Liver (tissue), 9 donors: Measurements from ENCODE around the gene RAVER2. TPM values are rescaled to one million over a fixed set of nuclear protein-coding genes. Genes with fewer than 3 reads are reported as not detected.

Experiments
- DNase-seq: peaks from one replicate; pipeline ENCODE4 v3.0.0-alpha.2; 2017; ENCODE audit warnings: low spot score
- H3K27ac ChIP-seq, 2 donors: one replicate each; pipeline ENCODE4 v1.7.0; 2013; ENCODE audit warnings: inconsistent platforms in 2 of 2, low read length in 2 of 2, control low read depth in 1 of 2, low read depth in 1 of 2, mild to moderate bottlenecking in 1 of 2
- H3K27me3 ChIP-seq, 4 donors: one replicate each; pipeline versions ENCODE4 v1.6.1 to v1.7.0; 2013; ENCODE audit warnings: low read length in 3 of 4, inconsistent platforms in 1 of 4, mild to moderate bottlenecking in 1 of 4, moderate library complexity in 1 of 4; ENCODE audit not compliant: control insufficient read depth in 4 of 4, insufficient read depth in 4 of 4
- H3K36me3 ChIP-seq, 4 donors: one replicate each; pipeline versions ENCODE4 v1.6.1 to v1.7.0; 2013; ENCODE audit warnings: low read length in 3 of 4, mild to moderate bottlenecking in 3 of 4, low read depth in 1 of 4, moderate library complexity in 1 of 4; ENCODE audit not compliant: control insufficient read depth in 4 of 4, insufficient read depth in 3 of 4
- H3K4me1 ChIP-seq, 4 donors: one replicate each; pipeline versions ENCODE4 v1.6.1 to v1.7.0; 2013; ENCODE audit warnings: low read length in 3 of 4, mild to moderate bottlenecking in 3 of 4, moderate library complexity in 1 of 4; ENCODE audit not compliant: control insufficient read depth in 4 of 4, insufficient read depth in 4 of 4
- H3K4me3 ChIP-seq, 3 donors: one replicate each; pipeline versions ENCODE4 v1.6.1 to v1.7.0; 2013; ENCODE audit warnings: low read length in 3 of 3, control low read depth in 1 of 3, low read depth in 1 of 3, mild to moderate bottlenecking in 1 of 3
- H3K9ac ChIP-seq, 2 donors: one replicate each; pipeline ENCODE4 v1.7.0; 2013; ENCODE audit warnings: low read length in 2 of 2, mild to moderate bottlenecking in 2 of 2, moderate library complexity in 2 of 2, control low read depth in 1 of 2, low read depth in 1 of 2
- H3K9me3 ChIP-seq, 4 donors: one replicate each; pipeline versions ENCODE4 v1.6.1 to v1.7.0; 2013; ENCODE audit warnings: low read length in 3 of 4; ENCODE audit not compliant: control insufficient read depth in 4 of 4
- EGR1 ChIP-seq, 2 donors: IDR thresholded peaks; 2 replicates each; pipeline ENCODE4 v1.6.1; 2016 to 2018; ENCODE audit warnings: antibody characterized with exemption in 2 of 2, low read depth in 2 of 2
- FOXA1 ChIP-seq: IDR thresholded peaks from 2 replicates; pipeline ENCODE4 v1.6.1; 2016; ENCODE audit warnings: antibody characterized with exemption
- FOXA2 ChIP-seq: IDR thresholded peaks from 2 replicates; pipeline ENCODE4 v1.6.1; 2016; ENCODE audit warnings: antibody characterized with exemption
- GABPA ChIP-seq, 2 donors: IDR thresholded peaks in 1 of 2; conservative IDR thresholded peaks in 1 of 2; 2 replicates each; pipeline ENCODE4 v1.6.1; 2016; ENCODE audit warnings: antibody characterized with exemption in 2 of 2, mild to moderate bottlenecking in 1 of 2, moderate library complexity in 1 of 2
- HNF4G ChIP-seq: IDR thresholded peaks from 2 replicates; pipeline ENCODE4 v1.6.1; 2016; ENCODE audit warnings: antibody characterized with exemption
- JUND ChIP-seq, 2 donors: IDR thresholded peaks; 2 replicates each; pipeline ENCODE4 v1.6.1; 2016; ENCODE audit warnings: antibody characterized with exemption in 2 of 2
- NR2F2 ChIP-seq: IDR thresholded peaks from 2 replicates; pipeline ENCODE4 v1.6.1; 2016; ENCODE audit warnings: antibody characterized with exemption
- RAD21 ChIP-seq, 2 donors: IDR thresholded peaks; 2 replicates each; pipeline ENCODE4 v1.6.1; 2016; ENCODE audit warnings: antibody characterized with exemption in 2 of 2, mild to moderate bottlenecking in 2 of 2
- RXRA ChIP-seq, 2 donors: IDR thresholded peaks; 2 replicates each; pipeline ENCODE4 v1.6.1; 2017 to 2018; ENCODE audit warnings: antibody characterized with exemption in 2 of 2, mild to moderate bottlenecking in 1 of 2
- SP1 ChIP-seq: IDR thresholded peaks from 2 replicates; pipeline ENCODE4 v1.6.1; 2018; ENCODE audit warnings: antibody characterized with exemption, mild to moderate bottlenecking
- TAF1 ChIP-seq: conservative IDR thresholded peaks from 2 replicates; pipeline ENCODE4 v1.6.1; 2016; ENCODE audit warnings: antibody characterized with exemption, mild to moderate bottlenecking
- YY1 ChIP-seq: IDR thresholded peaks from 2 replicates; pipeline ENCODE4 v1.6.1; 2016; ENCODE audit warnings: antibody characterized with exemption, mild to moderate bottlenecking
- WGBS: extraction: QIAGEN DNeasy Blood & Tissue Kit; methylation state at CpG from one replicate; pipeline ENCODE4 v1.1.7; 2013; 5-methylcytosine and 5-hydroxymethylcytosine counted together
- polyA plus RNA-seq, 2 donors: library from polyadenylated mRNA; stranded (reverse) in 1 of 2; unstranded in 1 of 2; fragments of 200-250 nt in 1 of 2; fragments of >200 nt in 1 of 2; fragmentation: Nextera tagmentation in 1 of 2; extraction: Ambion mirVana in 1 of 2; gene quantifications; one replicate each; pipeline versions ENCODE4 v1.2.1 to v1.2.3, GENCODE V29; 2013 to 2015
- total RNA-seq, 2 donors: library from RNA; depleted of rRNA; stranded (reverse); fragments of >200 nt; gene quantifications; one replicate each; pipeline ENCODE4 v1.2.3, GENCODE V29; 2014
- TF ChIP-seq, protein P1 (sequence below): IDR thresholded peaks from 2 replicates; pipeline ENCODE4 v1.6.1; 2016; ENCODE audit warnings: antibody characterized with exemption
- TF ChIP-seq, protein P2 (sequence below): IDR thresholded peaks from 2 replicates; pipeline ENCODE4 v1.6.1; 2016; ENCODE audit warnings: antibody characterized with exemption
- TF ChIP-seq, protein P3 (sequence below): fragments of 150-350 bp; IDR thresholded peaks from 2 replicates; pipeline ENCODE4 v1.5.1; 2017; ENCODE audit warnings: improper control_type of control experiment, low read depth, low read length; ENCODE audit not compliant: missing input control
- TF ChIP-seq, protein P4 (sequence below): IDR thresholded peaks from 2 replicates; pipeline ENCODE4 v1.6.1; 2016; ENCODE audit warnings: antibody characterized with exemption, mild to moderate bottlenecking
- TF ChIP-seq, protein P5 (sequence below): IDR thresholded peaks from 2 replicates; pipeline ENCODE4 v1.6.1; 2016; ENCODE audit warnings: antibody characterized with exemption
- donor health status: healthy.
- donor health status: healthy.
- donor health status: healthy.
- donor health status: healthy.
- donor health status: healthy.

The RAVER2 gene
- total and polyA plus RNA-seq, 4 donors, result 0.40 to 6.7 (median 0.96) TPM

DNA sequence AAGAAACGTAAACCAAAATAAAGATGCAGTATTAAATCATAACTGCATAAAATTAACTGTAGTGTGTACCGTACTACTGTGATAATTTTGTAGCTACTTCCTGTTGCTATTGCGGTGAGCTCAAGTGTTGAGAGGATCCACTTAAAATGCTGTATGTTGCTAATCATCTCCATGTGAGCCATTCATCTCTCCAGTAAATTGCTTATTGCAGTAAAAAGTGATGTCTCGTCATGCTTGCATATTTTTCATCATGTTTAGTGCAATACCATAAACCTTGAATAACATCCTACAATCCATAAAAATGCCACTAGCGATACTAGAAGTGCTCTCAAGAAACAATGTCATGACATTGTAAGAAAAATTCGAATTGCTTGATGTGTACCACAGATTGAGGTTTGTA is 66.3 kb downstream of the RAVER2 start:
- WGBS, result 93% methylated on average over 6 of the region's 6 CpGs
- TF ChIP-seq EGR1 (IDR thresholded peaks at IDR 0.05; ENCODE audit: low read depth in 2 of 2) (no peak), JUND (IDR thresholded peaks at IDR 0.05) (no peak), NR2F2 (no peak), TAF1 (no peak), GABPA (IDR thresholded peaks at IDR 0.05 in 1 of 2, conservative IDR thresholded peaks at IDR 0.05 in 1 of 2) (no peak), RAD21 (IDR thresholded peaks at IDR 0.05) (no peak), FOXA1 (no peak), SP1 (no peak), RXRA (IDR thresholded peaks at IDR 0.05) (no peak), HNF4G (no peak), YY1 (no peak)
- TF ChIP-seq, protein P1, sequence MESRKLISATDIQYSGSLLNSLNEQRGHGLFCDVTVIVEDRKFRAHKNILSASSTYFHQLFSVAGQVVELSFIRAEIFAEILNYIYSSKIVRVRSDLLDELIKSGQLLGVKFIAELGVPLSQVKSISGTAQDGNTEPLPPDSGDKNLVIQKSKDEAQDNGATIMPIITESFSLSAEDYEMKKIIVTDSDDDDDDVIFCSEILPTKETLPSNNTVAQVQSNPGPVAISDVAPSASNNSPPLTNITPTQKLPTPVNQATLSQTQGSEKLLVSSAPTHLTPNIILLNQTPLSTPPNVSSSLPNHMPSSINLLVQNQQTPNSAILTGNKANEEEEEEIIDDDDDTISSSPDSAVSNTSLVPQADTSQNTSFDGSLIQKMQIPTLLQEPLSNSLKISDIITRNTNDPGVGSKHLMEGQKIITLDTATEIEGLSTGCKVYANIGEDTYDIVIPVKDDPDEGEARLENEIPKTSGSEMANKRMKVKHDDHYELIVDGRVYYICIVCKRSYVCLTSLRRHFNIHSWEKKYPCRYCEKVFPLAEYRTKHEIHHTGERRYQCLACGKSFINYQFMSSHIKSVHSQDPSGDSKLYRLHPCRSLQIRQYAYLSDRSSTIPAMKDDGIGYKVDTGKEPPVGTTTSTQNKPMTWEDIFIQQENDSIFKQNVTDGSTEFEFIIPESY, result no peak
- TF ChIP-seq, protein P2, sequence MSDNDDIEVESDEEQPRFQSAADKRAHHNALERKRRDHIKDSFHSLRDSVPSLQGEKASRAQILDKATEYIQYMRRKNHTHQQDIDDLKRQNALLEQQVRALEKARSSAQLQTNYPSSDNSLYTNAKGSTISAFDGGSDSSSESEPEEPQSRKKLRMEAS, result no peak
- TF ChIP-seq, protein P3, sequence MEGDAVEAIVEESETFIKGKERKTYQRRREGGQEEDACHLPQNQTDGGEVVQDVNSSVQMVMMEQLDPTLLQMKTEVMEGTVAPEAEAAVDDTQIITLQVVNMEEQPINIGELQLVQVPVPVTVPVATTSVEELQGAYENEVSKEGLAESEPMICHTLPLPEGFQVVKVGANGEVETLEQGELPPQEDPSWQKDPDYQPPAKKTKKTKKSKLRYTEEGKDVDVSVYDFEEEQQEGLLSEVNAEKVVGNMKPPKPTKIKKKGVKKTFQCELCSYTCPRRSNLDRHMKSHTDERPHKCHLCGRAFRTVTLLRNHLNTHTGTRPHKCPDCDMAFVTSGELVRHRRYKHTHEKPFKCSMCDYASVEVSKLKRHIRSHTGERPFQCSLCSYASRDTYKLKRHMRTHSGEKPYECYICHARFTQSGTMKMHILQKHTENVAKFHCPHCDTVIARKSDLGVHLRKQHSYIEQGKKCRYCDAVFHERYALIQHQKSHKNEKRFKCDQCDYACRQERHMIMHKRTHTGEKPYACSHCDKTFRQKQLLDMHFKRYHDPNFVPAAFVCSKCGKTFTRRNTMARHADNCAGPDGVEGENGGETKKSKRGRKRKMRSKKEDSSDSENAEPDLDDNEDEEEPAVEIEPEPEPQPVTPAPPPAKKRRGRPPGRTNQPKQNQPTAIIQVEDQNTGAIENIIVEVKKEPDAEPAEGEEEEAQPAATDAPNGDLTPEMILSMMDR, result no peak
- TF ChIP-seq, protein P4, sequence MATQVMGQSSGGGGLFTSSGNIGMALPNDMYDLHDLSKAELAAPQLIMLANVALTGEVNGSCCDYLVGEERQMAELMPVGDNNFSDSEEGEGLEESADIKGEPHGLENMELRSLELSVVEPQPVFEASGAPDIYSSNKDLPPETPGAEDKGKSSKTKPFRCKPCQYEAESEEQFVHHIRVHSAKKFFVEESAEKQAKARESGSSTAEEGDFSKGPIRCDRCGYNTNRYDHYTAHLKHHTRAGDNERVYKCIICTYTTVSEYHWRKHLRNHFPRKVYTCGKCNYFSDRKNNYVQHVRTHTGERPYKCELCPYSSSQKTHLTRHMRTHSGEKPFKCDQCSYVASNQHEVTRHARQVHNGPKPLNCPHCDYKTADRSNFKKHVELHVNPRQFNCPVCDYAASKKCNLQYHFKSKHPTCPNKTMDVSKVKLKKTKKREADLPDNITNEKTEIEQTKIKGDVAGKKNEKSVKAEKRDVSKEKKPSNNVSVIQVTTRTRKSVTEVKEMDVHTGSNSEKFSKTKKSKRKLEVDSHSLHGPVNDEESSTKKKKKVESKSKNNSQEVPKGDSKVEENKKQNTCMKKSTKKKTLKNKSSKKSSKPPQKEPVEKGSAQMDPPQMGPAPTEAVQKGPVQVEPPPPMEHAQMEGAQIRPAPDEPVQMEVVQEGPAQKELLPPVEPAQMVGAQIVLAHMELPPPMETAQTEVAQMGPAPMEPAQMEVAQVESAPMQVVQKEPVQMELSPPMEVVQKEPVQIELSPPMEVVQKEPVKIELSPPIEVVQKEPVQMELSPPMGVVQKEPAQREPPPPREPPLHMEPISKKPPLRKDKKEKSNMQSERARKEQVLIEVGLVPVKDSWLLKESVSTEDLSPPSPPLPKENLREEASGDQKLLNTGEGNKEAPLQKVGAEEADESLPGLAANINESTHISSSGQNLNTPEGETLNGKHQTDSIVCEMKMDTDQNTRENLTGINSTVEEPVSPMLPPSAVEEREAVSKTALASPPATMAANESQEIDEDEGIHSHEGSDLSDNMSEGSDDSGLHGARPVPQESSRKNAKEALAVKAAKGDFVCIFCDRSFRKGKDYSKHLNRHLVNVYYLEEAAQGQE, result no peak
- Histone ChIP-seq H3K4me1 (no peaks in the 10 kb centered on the region), H3K9me3 (no peaks in the 10 kb centered on the region), H3K27me3 (no peaks in the 10 kb centered on the region), H3K9ac (no peak overlapping the region), H3K27ac (no peak overlapping the region), H3K4me3 (no peak overlapping the region), H3K36me3 (no peaks in the 10 kb centered on the region)
- DNase-seq, result no peak

DNA sequence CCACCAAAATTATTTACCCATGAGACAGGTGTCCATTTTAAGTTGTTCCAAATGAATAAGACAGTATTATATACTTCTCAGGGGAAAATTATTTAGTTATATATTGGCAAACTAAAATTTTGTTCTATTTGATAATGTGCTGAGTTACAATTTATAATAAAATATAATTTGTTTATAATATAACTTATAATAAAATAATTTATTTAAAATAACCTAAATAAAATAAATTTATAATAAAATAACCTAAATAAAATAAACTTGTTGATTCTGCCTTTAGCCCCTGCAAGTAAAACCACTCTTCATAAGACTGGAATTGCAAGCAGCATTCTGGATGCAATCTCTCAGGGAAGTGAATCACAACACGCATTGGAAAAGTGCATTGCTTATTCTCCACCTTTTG is 69.6 kb downstream of the RAVER2 start:
- DNase-seq, result no peak
- no peaks in the 10 kb centered on the region for H3K27me3 ChIP-seq
- H3K9me3 ChIP-seq, result no peaks in the 10 kb centered on the region
- no peaks in the 10 kb centered on the region for H3K4me1 ChIP-seq
- no peak for TF ChIP-seq FOXA2
- no peak for TF ChIP-seq HNF4G
- no peak for TF ChIP-seq YY1
- TF ChIP-seq, protein P1, result no peak
- TF ChIP-seq, protein P4, result no peak
- no peak for TF ChIP-seq EGR1 (IDR thresholded peaks at IDR 0.05; ENCODE audit: low read depth in 2 of 2)
- TF ChIP-seq SP1, result no peak
- TF ChIP-seq RAD21 (IDR thresholded peaks at IDR 0.05), result no peak
- no peak for TF ChIP-seq RXRA (IDR thresholded peaks at IDR 0.05)
- TF ChIP-seq, protein P5, sequence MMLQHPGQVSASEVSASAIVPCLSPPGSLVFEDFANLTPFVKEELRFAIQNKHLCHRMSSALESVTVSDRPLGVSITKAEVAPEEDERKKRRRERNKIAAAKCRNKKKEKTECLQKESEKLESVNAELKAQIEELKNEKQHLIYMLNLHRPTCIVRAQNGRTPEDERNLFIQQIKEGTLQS, result no peak
- TF ChIP-seq TAF1, result no peak
- TF ChIP-seq JUND (IDR thresholded peaks at IDR 0.05), result no peak
- no peak for TF ChIP-seq NR2F2
- no peak overlapping the region for H3K27ac ChIP-seq
- 92% methylated on average over 1 of the region's 1 CpG for WGBS
- H3K9ac ChIP-seq, result no peak overlapping the region
- H3K4me3 ChIP-seq, result no peak overlapping the region
- H3K36me3 ChIP-seq, result no peaks in the 10 kb centered on the region
